PC-9 (cell line): ENCODE measurements around the gene SCAF11.

Experiments used
- EZH2 ChIP-seq: fragments of 200-600 bp; sonication (generic); IDR thresholded peaks from 2 replicates; pipeline ENCODE4 v1.8.0; 2017; ENCODE audit warnings: antibody characterized with exemption, low read depth
- TF ChIP-seq, protein P1 (sequence below): fragments of 200-600 bp; sonication (generic); conservative IDR thresholded peaks from 2 replicates; pipeline ENCODE4 v1.6.1; 2017; ENCODE audit warnings: mixed run types, antibody characterized with exemption, mild to moderate bottlenecking, moderate library complexity

DNA sequence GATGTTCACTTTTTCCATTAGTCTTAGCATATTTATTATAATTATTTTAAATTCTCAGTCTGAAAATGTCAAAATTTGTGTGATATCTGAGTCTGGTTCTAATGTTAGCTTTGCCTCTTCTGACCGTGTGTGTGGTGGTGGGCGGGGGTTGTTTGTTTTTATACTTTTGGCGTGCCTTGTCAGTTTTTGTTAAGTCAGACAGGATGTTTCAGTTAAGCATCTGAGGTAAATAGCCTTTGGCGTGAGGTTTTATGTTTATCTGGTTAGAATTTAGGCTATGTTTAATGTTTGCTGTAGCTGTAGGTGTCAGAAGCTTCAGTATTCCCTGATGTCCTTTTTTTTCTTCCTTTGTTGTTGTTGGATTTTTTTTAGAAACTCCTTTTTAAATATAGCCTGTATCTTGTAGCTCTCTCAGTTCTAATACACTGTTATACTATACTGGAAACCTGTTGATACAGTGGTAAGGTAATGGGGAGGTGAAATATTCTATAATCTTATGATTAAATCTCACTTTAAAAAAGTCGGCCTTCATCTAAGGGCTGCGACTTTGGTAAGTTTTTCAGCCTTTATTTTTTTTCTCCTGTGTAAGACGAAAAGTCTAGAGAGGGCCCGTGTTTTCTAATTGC, 111.6 kb downstream of the SCAF11 start:
- TF ChIP-seq, protein P1, sequence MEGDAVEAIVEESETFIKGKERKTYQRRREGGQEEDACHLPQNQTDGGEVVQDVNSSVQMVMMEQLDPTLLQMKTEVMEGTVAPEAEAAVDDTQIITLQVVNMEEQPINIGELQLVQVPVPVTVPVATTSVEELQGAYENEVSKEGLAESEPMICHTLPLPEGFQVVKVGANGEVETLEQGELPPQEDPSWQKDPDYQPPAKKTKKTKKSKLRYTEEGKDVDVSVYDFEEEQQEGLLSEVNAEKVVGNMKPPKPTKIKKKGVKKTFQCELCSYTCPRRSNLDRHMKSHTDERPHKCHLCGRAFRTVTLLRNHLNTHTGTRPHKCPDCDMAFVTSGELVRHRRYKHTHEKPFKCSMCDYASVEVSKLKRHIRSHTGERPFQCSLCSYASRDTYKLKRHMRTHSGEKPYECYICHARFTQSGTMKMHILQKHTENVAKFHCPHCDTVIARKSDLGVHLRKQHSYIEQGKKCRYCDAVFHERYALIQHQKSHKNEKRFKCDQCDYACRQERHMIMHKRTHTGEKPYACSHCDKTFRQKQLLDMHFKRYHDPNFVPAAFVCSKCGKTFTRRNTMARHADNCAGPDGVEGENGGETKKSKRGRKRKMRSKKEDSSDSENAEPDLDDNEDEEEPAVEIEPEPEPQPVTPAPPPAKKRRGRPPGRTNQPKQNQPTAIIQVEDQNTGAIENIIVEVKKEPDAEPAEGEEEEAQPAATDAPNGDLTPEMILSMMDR: no peak
- TF ChIP-seq EZH2: no peak
